B cell (primary cell): ENCODE measurements around the gene GPR83. TPM values are rescaled to one million over a fixed set of nuclear protein-coding genes. Genes with fewer than 3 reads are reported as not detected.

Experiments
- ATAC-seq: fragments of 200-7000 bp; cut with Tn5 transposase; one replicate; pipeline ENCODE4 v1.10.0; 2021; ENCODE audit warnings: low read depth, mild to moderate bottlenecking, moderate number of reproducible peaks, moderate library complexity
- CTCF ChIA-PET: fragments of 350-600 bp; sonication (Branson Sonifier 250); formaldehyde crosslinking; loops from one replicate; lab custom pipeline; 2021; ENCODE audit warnings: antibody characterized with exemption, inconsistent platforms; lab: Charles Lee
- POLR2A ChIA-PET: fragments of 350-600 bp; sonication (Branson Sonifier 250); formaldehyde crosslinking; loops from one replicate; lab custom pipeline; 2021; ENCODE audit warnings: antibody characterized with exemption; lab: Charles Lee
- DNase-seq: peaks from one replicate; pipeline ENCODE4 v3.0.0; 2013
- H2AFZ ChIP-seq: 2 replicates; pipeline ENCODE4 v1.6.1; 2012; ENCODE audit warnings: mild to moderate bottlenecking, low read depth, low read length; ENCODE audit not compliant: insufficient read depth, poor library complexity, severe bottlenecking
- H3K27ac ChIP-seq, 2 donors: 1 replicate in 1 of 2; 2 replicates in 1 of 2; pipeline ENCODE4 v1.5.1; 2012 to 2013; ENCODE audit warnings: low read length in 2 of 2, mild to moderate bottlenecking in 2 of 2, moderate library complexity in 1 of 2
- H3K27me3 ChIP-seq, 4 experiments: fragments of 200-600 bp in 1 of 4; sonication (generic) in 1 of 4; replicated peaks in 1 of 4; 1 replicate in 2 of 4; 2 replicates in 2 of 4; pipeline versions ENCODE4 v1.6.1 to v1.7.0; 2013 to 2016; ENCODE audit warnings: low read length in 3 of 4, mild to moderate bottlenecking in 2 of 4, mixed read lengths in 1 of 4, moderate library complexity in 1 of 4; ENCODE audit not compliant: insufficient read depth in 4 of 4, control insufficient read depth in 3 of 4; ENCODE audit errors: control extremely low read depth in 1 of 4
- H3K36me3 ChIP-seq, 2 experiments: replicated peaks in 1 of 2; 1 replicate in 1 of 2; 2 replicates in 1 of 2; pipeline versions ENCODE4 v1.6.1 to v1.7.1; 2013; ENCODE audit warnings: low read length in 1 of 2; ENCODE audit not compliant: insufficient read depth in 2 of 2, control insufficient read depth in 1 of 2; ENCODE audit errors: control extremely low read depth in 1 of 2, extremely low read depth in 1 of 2
- H3K4me1 ChIP-seq, 2 donors: fragments of 200-600 bp in 1 of 2; sonication (generic) in 1 of 2; 1 replicate in 1 of 2; 2 replicates in 1 of 2; pipeline versions ENCODE4 v1.5.1 to v1.6.1; 2013 to 2017; ENCODE audit warnings: low read length in 2 of 2; ENCODE audit not compliant: control insufficient read depth in 2 of 2, insufficient read depth in 2 of 2
- H3K4me2 ChIP-seq: replicated peaks from 2 replicates; pipeline ENCODE3; 2012; ENCODE audit warnings: mild to moderate bottlenecking, low read depth, low read length; ENCODE audit not compliant: poor library complexity, severe bottlenecking
- H3K4me3 ChIP-seq, 5 experiments: fragments of 200-600 bp in 1 of 5; sonication (generic) in 1 of 5; 1 replicate in 3 of 5; 2 replicates in 2 of 5; pipeline versions ENCODE4 v1.5.1 to v1.7.0; 2011 to 2016; ENCODE audit warnings: low read length in 4 of 5, mild to moderate bottlenecking in 4 of 5, low read depth in 2 of 5, control low read depth in 1 of 5, moderate library complexity in 1 of 5; ENCODE audit not compliant: insufficient read depth in 1 of 5; ENCODE audit errors: control extremely low read depth in 1 of 5, extremely low read depth in 1 of 5
- H3K79me2 ChIP-seq: fragments of 200-600 bp; sonication (generic); one replicate; pipeline ENCODE4 v1.6.0; 2016; ENCODE audit warnings: low read length; ENCODE audit not compliant: control insufficient read depth, insufficient read depth
- H3K9ac ChIP-seq: fragments of 200-600 bp; sonication (generic); 2 replicates; pipeline ENCODE4 v1.6.1; 2017; ENCODE audit warnings: mild to moderate bottlenecking, low read length, moderate library complexity
- H3K9me3 ChIP-seq, 3 donors: one replicate each; pipeline versions ENCODE4 v1.6.1 to v1.7.1; 2013; ENCODE audit warnings: low read length in 2 of 3; ENCODE audit not compliant: control insufficient read depth in 2 of 3, insufficient read depth in 1 of 3; ENCODE audit errors: control extremely low read depth in 1 of 3
- H4K20me1 ChIP-seq: 2 replicates; pipeline ENCODE4 v1.6.0; 2012; ENCODE audit warnings: mild to moderate bottlenecking, low read length; ENCODE audit not compliant: insufficient read depth, control insufficient read depth, poor library complexity, severe bottlenecking
- H3K27ac Mint-ChIP-seq: one replicate; pipeline ENCODE4 v1.8.0; 2021; ENCODE audit warnings: mixed read lengths
- H3K27me3 Mint-ChIP-seq: one replicate; pipeline ENCODE4 v1.8.0; 2021; ENCODE audit warnings: mixed read lengths
- H3K4me1 Mint-ChIP-seq: one replicate; pipeline ENCODE4 v1.8.0; 2021; ENCODE audit warnings: mixed read lengths
- H3K4me3 Mint-ChIP-seq: one replicate; pipeline ENCODE4 v1.8.0; 2021; ENCODE audit warnings: mixed read lengths
- H3K9me3 Mint-ChIP-seq: one replicate; pipeline ENCODE4 v1.8.0; 2022; ENCODE audit warnings: mixed read lengths; ENCODE audit not compliant: insufficient read depth
- EZH2 ChIP-seq: IDR thresholded peaks from 2 replicates; pipeline ENCODE4 v1.6.1; 2012; ENCODE audit warnings: borderline replicate concordance, low read depth, mild to moderate bottlenecking, moderate library complexity, low read length; ENCODE audit not compliant: insufficient read depth, poor library complexity, severe bottlenecking
- WGBS: methylation state at CpG from one replicate; pipeline ENCODE4 v1.1.5; 2013; ENCODE audit warnings: missing lambda C conversion rate; ENCODE audit not compliant: insufficient coverage; 5-methylcytosine and 5-hydroxymethylcytosine counted together
- intact Hi-C: fragments of 100-400 bp; cut with micrococcal nuclease; formaldehyde crosslinking; loops from one replicate; pipeline ENCODE4 v1.10.0; 2022
- polyA plus RNA-seq: library from polyadenylated mRNA; depleted of rRNA; stranded (reverse); fragments of >200 nt; gene quantifications from 2 replicates; pipeline ENCODE4 v1.2.3, GENCODE V29; 2012
- total RNA-seq, 2 donors: library from RNA; stranded (reverse); fragments of 120-200 nt in 1 of 2; gene quantifications; 1 replicate in 1 of 2; 2 replicates in 1 of 2; pipeline versions ENCODE4 v1.2.3 to v1.2.4, GENCODE V29; 2013 to 2022
- TF ChIP-seq, protein P1 (sequence below): fragments of 200-600 bp; IDR thresholded peaks from one replicate; pipeline ENCODE4 v1.8.0; 2022; ENCODE audit warnings: antibody characterized with exemption, mild to moderate bottlenecking

Gene GPR83
- total and polyA plus RNA-seq, 2 donors (not counting 1 experiment from before 2014, with no cell fraction given), result 0.28 to 0.37 TPM

DNA sequence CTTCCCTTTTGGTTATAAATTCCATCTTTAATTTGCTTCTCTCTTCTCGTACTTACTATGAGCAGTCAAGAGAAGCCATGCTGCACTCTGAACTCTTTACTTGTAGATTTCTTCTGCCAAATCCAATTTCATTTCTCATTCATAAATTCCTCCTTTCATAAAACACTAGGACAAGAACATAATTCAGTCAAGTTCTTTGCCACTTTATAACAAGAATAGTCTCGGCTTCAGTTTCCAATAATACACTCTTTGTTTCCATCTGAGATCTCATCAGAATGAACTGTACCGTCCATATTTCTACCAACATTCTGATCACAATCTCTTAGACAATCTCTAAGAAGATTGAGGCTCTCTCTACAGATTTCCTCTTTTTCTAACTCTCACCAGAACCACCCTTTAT is 71.7 kb downstream of the GPR83 start:
- DNase-seq (no peak), ATAC-seq (no peak)
- Mint-ChIP-seq H3K4me3 (no peak overlapping the region), H3K4me1 (no peaks in the 10 kb centered on the region), H3K27ac (no peak overlapping the region), H3K27me3 (peaks cover 4% of the 10 kb centered on the region), H3K9me3 (peaks cover 2% of the 10 kb centered on the region)
- no peaks in the 10 kb centered on the region for H4K20me1 ChIP-seq
- H2AFZ ChIP-seq, result no peak overlapping the region
- intact Hi-C loops, result no loop called here
- no peak overlapping the region for H3K9ac ChIP-seq
- ChIA-PET CTCF (no interaction called here), POLR2A (no interaction called here)
- no peak overlapping the region for H3K4me2 ChIP-seq
- no peak overlapping the region for H3K27ac ChIP-seq
- WGBS, result 100% methylated on average over 3 of the region's 3 CpGs
- no peak overlapping the region for H3K4me3 ChIP-seq
- H3K27me3 ChIP-seq, result no peaks in the 10 kb centered on the region
- H3K36me3 ChIP-seq, result no peaks in the 10 kb centered on the region
- H3K9me3 ChIP-seq, result peaks cover 0 to 5% (median 0%) of the 10 kb centered on the region in 3 donors
- no peaks in the 10 kb centered on the region for H3K79me2 ChIP-seq
- H3K4me1 ChIP-seq, result no peaks in the 10 kb centered on the region
- TF ChIP-seq, protein P1, sequence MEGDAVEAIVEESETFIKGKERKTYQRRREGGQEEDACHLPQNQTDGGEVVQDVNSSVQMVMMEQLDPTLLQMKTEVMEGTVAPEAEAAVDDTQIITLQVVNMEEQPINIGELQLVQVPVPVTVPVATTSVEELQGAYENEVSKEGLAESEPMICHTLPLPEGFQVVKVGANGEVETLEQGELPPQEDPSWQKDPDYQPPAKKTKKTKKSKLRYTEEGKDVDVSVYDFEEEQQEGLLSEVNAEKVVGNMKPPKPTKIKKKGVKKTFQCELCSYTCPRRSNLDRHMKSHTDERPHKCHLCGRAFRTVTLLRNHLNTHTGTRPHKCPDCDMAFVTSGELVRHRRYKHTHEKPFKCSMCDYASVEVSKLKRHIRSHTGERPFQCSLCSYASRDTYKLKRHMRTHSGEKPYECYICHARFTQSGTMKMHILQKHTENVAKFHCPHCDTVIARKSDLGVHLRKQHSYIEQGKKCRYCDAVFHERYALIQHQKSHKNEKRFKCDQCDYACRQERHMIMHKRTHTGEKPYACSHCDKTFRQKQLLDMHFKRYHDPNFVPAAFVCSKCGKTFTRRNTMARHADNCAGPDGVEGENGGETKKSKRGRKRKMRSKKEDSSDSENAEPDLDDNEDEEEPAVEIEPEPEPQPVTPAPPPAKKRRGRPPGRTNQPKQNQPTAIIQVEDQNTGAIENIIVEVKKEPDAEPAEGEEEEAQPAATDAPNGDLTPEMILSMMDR, result no peak
- no peak for TF ChIP-seq EZH2

DNA sequence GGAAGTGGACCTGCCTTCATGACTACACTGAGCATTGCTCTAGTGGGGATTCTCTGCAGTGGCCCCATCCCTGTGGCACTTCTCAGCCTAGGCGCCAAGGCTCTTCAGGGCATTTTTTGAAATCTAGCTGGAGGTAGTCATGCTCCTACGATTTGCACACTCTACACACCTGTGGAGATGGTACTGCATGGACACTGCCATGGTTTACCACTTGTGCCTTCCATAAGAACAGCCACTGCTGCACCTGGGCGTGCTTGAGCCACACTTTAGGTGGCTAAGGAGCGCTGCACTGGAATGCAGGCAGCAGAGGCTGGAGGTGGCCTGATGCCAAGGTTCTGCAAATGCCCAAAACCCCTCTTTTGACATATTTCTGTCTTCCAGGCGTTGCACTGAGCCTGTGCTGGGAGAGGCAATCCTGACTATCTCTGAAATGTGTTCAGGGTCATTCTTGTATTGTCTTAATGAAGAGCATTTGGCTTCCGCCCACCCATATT is 72.6 kb downstream of the GPR83 start:
- ChIA-PET POLR2A (no interaction called here), CTCF (no interaction called here)
- no peaks in the 10 kb centered on the region for H3K36me3 ChIP-seq
- H3K4me3 ChIP-seq, result no peak overlapping the region
- Mint-ChIP-seq H3K27me3 (peaks cover 4% of the 10 kb centered on the region), H3K9me3 (peaks cover 2% of the 10 kb centered on the region), H3K4me1 (no peaks in the 10 kb centered on the region), H3K27ac (no peak overlapping the region), H3K4me3 (no peak overlapping the region)
- DNase-seq, result no peak
- TF ChIP-seq, protein P1, result no peak
- TF ChIP-seq EZH2, result no peak
- H3K9ac ChIP-seq, result no peak overlapping the region
- H3K79me2 ChIP-seq, result no peaks in the 10 kb centered on the region
- intact Hi-C loops, result no loop called here
- no peaks in the 10 kb centered on the region for H4K20me1 ChIP-seq
- H3K27me3 ChIP-seq, result no peaks in the 10 kb centered on the region
- ATAC-seq, result no peak
- H3K4me1 ChIP-seq, result no peaks in the 10 kb centered on the region
- 85% methylated on average over 4 of the region's 6 CpGs for WGBS
- peaks cover 0 to 5% (median 0%) of the 10 kb centered on the region in 3 donors for H3K9me3 ChIP-seq
- H3K27ac ChIP-seq, result no peak overlapping the region
- no peak overlapping the region for H2AFZ ChIP-seq
- H3K4me2 ChIP-seq, result no peak overlapping the region

Other genes starting within 250 kb of the GPR83 start
- not detected in 2 replicates for gene IZUMO1R, start 96.8 kb downstream of the GPR83 start, total RNA-seq
- not detected in 2 replicates for gene IZUMO1R, start 96.8 kb downstream of the GPR83 start, polyA plus RNA-seq
- gene MRE11, start 92.4 kb upstream of the GPR83 start, total RNA-seq, result 53.5 and 54.0 TPM in 2 replicates
- gene MRE11, start 92.4 kb upstream of the GPR83 start, polyA plus RNA-seq, result 5.7 and 10.9 TPM in 2 replicates
- 51.4 and 52.0 TPM in 2 replicates for gene ANKRD49, start 92.6 kb upstream of the GPR83 start, total RNA-seq
- gene ANKRD49, start 92.6 kb upstream of the GPR83 start, polyA plus RNA-seq, result 21.3 and 31.5 TPM in 2 replicates
- gene C11orf97, start 111.0 kb upstream of the GPR83 start, total RNA-seq, result not detected in 2 replicates
- gene C11orf97, start 111.0 kb upstream of the GPR83 start, polyA plus RNA-seq, result not detected in 2 replicates
- 3.7 and 4.4 TPM in 2 replicates for gene FUT4, start 142.5 kb upstream of the GPR83 start, total RNA-seq
- gene FUT4, start 142.5 kb upstream of the GPR83 start, polyA plus RNA-seq, result 0.89 and 1.2 TPM in 2 replicates
- gene PIWIL4, start 165.9 kb upstream of the GPR83 start, total RNA-seq, result 0.67 and 1.00 TPM in 2 replicates
- gene PIWIL4, start 165.9 kb upstream of the GPR83 start, polyA plus RNA-seq, result 0.94 and 1.4 TPM in 2 replicates